HepG2 (cell line): ENCODE data around the gene ALG10. TPM values are rescaled to one million over a fixed set of nuclear protein-coding genes. Genes with fewer than 3 reads are reported as not detected.

Experiments used
- ETV5 ChIP-seq: IDR thresholded peaks from 2 replicates; pipeline ENCODE4 v1.6.1; 2018; ENCODE audit warnings: missing biosample characterization, missing genetic modification reagents, inconsistent platforms, borderline replicate concordance
- GLI4 ChIP-seq: sonication (generic); formaldehyde crosslinking; IDR thresholded peaks from 2 replicates; pipeline ENCODE4 v1.5.1; 2020; ENCODE audit warnings: missing genetic modification reagents, mild to moderate bottlenecking, moderate library complexity, borderline replicate concordance
- ZNF773 ChIP-seq: sonication (generic); formaldehyde crosslinking; IDR thresholded peaks from 2 replicates; pipeline ENCODE4 v1.4.0; 2020; ENCODE audit warnings: missing genetic modification reagents, borderline replicate concordance
- polyA plus RNA-seq, 8 experiments: library from polyadenylated mRNA; depleted of rRNA in 3 of 8; stranded (reverse) in 7 of 8; unstranded in 1 of 8; fragments of >200 nt; fragmentation: Illumina TruSeq in 4 of 8; extraction: Trizol in 4 of 8; gene quantifications; 2 replicates each; pipeline versions ENCODE4 v1.2.1 to v1.2.3, GENCODE V29; 2011 to 2016; ENCODE audit warnings: low read depth in 4 of 8, missing spikeins in 1 of 8, mixed read lengths in 1 of 8; ENCODE audit not compliant: insufficient read depth in 1 of 8
- total RNA-seq, 5 experiments: library from RNA; depleted of rRNA; stranded (reverse); fragments of >200 nt; fragmentation: Illumina TruSeq; extraction: Trizol; gene quantifications; 2 replicates each; pipeline ENCODE4 v1.2.3, GENCODE V29; 2016; ENCODE audit warnings: low read depth in 1 of 5
- TF ChIP-seq, protein P1 (sequence below): sonication (generic); formaldehyde crosslinking; IDR thresholded peaks from 2 replicates; pipeline ENCODE4 v1.5.1; 2020; ENCODE audit warnings: mild to moderate bottlenecking, missing genetic modification reagents, borderline replicate concordance
- TF ChIP-seq, protein P2 (sequence below): sonication (generic); formaldehyde crosslinking; IDR thresholded peaks from 2 replicates; pipeline ENCODE4 v1.9.0; 2021; ENCODE audit warnings: missing genetic modification reagents, borderline replicate concordance

The ALG10 gene
- total and polyA plus RNA-seq, 2 of the 13 experiments (the other 11 are each of a cell fraction or from before 2014, with no cell fraction given): 7.9 to 17.4 TPM

DNA sequence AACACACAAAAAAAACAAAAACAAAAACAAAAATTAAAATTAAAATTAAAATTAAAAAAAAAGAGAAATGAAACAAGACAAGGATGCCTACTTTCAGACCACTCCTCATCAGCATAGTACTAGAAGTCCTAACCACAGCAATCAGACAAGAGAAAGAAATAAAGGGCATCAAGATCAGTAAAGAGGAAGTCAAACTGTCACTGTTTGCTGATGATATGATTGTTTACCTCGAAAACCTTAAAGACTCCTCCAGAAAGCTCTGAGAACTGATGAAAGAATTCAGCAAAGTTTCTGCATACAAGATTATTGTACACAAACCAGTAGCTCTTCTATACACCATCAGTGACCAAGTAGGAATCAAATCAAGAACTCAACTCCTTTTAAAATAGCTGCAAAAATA lies 29.2 kb downstream of the ALG10 start (continued):
- TF ChIP-seq ZNF773 (CRISPR knock-in tag) (no peak), GLI4 (no peak), ETV5 (CRISPR knock-in tag) (no peak)
- TF ChIP-seq, protein P1, sequence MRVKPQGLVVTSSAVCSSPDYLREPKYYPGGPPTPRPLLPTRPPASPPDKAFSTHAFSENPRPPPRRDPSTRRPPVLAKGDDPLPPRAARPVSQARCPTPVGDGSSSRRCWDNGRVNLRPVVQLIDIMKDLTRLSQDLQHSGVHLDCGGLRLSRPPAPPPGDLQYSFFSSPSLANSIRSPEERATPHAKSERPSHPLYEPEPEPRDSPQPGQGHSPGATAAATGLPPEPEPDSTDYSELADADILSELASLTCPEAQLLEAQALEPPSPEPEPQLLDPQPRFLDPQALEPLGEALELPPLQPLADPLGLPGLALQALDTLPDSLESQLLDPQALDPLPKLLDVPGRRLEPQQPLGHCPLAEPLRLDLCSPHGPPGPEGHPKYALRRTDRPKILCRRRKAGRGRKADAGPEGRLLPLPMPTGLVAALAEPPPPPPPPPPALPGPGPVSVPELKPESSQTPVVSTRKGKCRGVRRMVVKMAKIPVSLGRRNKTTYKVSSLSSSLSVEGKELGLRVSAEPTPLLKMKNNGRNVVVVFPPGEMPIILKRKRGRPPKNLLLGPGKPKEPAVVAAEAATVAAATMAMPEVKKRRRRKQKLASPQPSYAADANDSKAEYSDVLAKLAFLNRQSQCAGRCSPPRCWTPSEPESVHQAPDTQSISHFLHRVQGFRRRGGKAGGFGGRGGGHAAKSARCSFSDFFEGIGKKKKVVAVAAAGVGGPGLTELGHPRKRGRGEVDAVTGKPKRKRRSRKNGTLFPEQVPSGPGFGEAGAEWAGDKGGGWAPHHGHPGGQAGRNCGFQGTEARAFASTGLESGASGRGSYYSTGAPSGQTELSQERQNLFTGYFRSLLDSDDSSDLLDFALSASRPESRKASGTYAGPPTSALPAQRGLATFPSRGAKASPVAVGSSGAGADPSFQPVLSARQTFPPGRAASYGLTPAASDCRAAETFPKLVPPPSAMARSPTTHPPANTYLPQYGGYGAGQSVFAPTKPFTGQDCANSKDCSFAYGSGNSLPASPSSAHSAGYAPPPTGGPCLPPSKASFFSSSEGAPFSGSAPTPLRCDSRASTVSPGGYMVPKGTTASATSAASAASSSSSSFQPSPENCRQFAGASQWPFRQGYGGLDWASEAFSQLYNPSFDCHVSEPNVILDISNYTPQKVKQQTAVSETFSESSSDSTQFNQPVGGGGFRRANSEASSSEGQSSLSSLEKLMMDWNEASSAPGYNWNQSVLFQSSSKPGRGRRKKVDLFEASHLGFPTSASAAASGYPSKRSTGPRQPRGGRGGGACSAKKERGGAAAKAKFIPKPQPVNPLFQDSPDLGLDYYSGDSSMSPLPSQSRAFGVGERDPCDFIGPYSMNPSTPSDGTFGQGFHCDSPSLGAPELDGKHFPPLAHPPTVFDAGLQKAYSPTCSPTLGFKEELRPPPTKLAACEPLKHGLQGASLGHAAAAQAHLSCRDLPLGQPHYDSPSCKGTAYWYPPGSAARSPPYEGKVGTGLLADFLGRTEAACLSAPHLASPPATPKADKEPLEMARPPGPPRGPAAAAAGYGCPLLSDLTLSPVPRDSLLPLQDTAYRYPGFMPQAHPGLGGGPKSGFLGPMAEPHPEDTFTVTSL (CRISPR knock-in tag): no peak
- TF ChIP-seq, protein P2, sequence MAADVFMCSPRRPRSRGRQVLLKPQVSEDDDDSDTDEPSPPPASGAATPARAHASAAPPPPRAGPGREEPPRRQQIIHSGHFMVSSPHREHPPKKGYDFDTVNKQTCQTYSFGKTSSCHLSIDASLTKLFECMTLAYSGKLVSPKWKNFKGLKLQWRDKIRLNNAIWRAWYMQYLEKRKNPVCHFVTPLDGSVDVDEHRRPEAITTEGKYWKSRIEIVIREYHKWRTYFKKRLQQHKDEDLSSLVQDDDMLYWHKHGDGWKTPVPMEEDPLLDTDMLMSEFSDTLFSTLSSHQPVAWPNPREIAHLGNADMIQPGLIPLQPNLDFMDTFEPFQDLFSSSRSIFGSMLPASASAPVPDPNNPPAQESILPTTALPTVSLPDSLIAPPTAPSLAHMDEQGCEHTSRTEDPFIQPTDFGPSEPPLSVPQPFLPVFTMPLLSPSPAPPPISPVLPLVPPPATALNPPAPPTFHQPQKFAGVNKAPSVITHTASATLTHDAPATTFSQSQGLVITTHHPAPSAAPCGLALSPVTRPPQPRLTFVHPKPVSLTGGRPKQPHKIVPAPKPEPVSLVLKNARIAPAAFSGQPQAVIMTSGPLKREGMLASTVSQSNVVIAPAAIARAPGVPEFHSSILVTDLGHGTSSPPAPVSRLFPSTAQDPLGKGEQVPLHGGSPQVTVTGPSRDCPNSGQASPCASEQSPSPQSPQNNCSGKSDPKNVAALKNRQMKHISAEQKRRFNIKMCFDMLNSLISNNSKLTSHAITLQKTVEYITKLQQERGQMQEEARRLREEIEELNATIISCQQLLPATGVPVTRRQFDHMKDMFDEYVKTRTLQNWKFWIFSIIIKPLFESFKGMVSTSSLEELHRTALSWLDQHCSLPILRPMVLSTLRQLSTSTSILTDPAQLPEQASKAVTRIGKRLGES (CRISPR knock-in tag): no peak
